H1 (cell line): Measurements from ENCODE around the gene C17orf50. TPM values are rescaled to one million over a fixed set of nuclear protein-coding genes. Genes with fewer than 3 reads are reported as not detected.

ENCODE experiments used
- CTCF ChIA-PET: fragments of 300-600 bp; sonication (Branson Sonifier 250); formaldehyde crosslinking; loops from one replicate; lab custom pipeline; 2021; ENCODE audit not compliant: partially characterized antibody; lab: Charles Lee
- POLR2A ChIA-PET: fragments of 300-600 bp; sonication (Branson Sonifier 250); formaldehyde crosslinking; loops from one replicate; lab custom pipeline; 2021; ENCODE audit warnings: inconsistent platforms; ENCODE audit not compliant: partially characterized antibody; lab: Charles Lee
- DNase-seq, 2 experiments: peaks; one replicate each; pipeline versions ENCODE4 v3.0.0 to v3.0.0-alpha.2; 2010 to 2022; ENCODE audit warnings: low spot score in 2 of 2, low read depth in 1 of 2, mixed read lengths in 1 of 2
- FAIRE-seq: peaks from 2 replicates; lab custom pipeline; 2011; peaks lifted over from hg19 to GRCh38; lab: Jason Lieb, UNC
- H2AFZ ChIP-seq: 2 replicates; pipeline ENCODE4 v1.8.1; 2012; ENCODE audit warnings: low read length, inconsistent platforms
- H2AK5ac ChIP-seq: 2 replicates; pipeline ENCODE4 v1.6.1; 2013; ENCODE audit warnings: low read depth, low read length
- H2BK120ac ChIP-seq: replicated peaks from 2 replicates; pipeline ENCODE3; 2013; ENCODE audit warnings: low read depth, low read length, inconsistent platforms
- H2BK12ac ChIP-seq: 2 replicates; pipeline ENCODE4 v1.6.1; 2013; ENCODE audit warnings: low read depth, low read length
- H2BK15ac ChIP-seq: 2 replicates; pipeline ENCODE4 v1.6.1; 2013; ENCODE audit warnings: low read length
- H2BK20ac ChIP-seq: 2 replicates; pipeline ENCODE4 v1.6.1; 2013; ENCODE audit warnings: low read length
- H2BK5ac ChIP-seq: 2 replicates; pipeline ENCODE4 v1.6.1; 2013; ENCODE audit warnings: low read depth, low read length
- H3K14ac ChIP-seq: 2 replicates; pipeline ENCODE4 v1.6.1; 2013; ENCODE audit warnings: inconsistent platforms; ENCODE audit not compliant: insufficient read length
- H3K18ac ChIP-seq: 2 replicates; pipeline ENCODE4 v1.6.1; 2013; ENCODE audit warnings: low read length; ENCODE audit errors: extremely low read depth
- H3K23ac ChIP-seq: 2 replicates; pipeline ENCODE4 v1.6.1; 2013; ENCODE audit warnings: inconsistent platforms; ENCODE audit not compliant: insufficient read length
- H3K23me2 ChIP-seq: 2 replicates; pipeline ENCODE4 v1.6.1; 2013; ENCODE audit warnings: low read depth, low read length
- H3K27ac ChIP-seq: 2 replicates; pipeline ENCODE4 v1.6.1; 2011; ENCODE audit warnings: low read depth, low read length, inconsistent platforms
- H3K27me3 ChIP-seq, 4 experiments: replicated peaks in 1 of 4; 1 replicate in 1 of 4; 2 replicates in 3 of 4; pipeline versions ENCODE4 v1.6.1 to v1.8.1; 2011 to 2013; ENCODE audit warnings: low read length in 3 of 4, mild to moderate bottlenecking in 3 of 4, inconsistent platforms in 2 of 4, mixed read lengths in 2 of 4, moderate library complexity in 1 of 4; ENCODE audit not compliant: control insufficient read depth in 3 of 4, insufficient read depth in 3 of 4; ENCODE audit errors: extremely low read depth in 1 of 4
- H3K36me3 ChIP-seq, 4 experiments: 2 replicates each; pipeline versions ENCODE4 v1.6.1 to v1.8.1; 2011 to 2013; ENCODE audit warnings: mild to moderate bottlenecking in 4 of 4, low read length in 3 of 4, moderate library complexity in 2 of 4, control low read depth in 1 of 4, inconsistent platforms in 1 of 4; ENCODE audit not compliant: insufficient read depth in 4 of 4, control insufficient read depth in 2 of 4
- H3K4ac ChIP-seq: replicated peaks from 2 replicates; pipeline ENCODE3; 2013; ENCODE audit warnings: low read length, low read depth, mixed read lengths, inconsistent platforms; ENCODE audit not compliant: insufficient read length
- H3K4me1 ChIP-seq, 4 experiments: replicated peaks in 1 of 4; 1 replicate in 1 of 4; 2 replicates in 3 of 4; pipeline versions ENCODE4 v1.6.1 to v1.8.1; 2011 to 2013; ENCODE audit warnings: low read length in 3 of 4, inconsistent platforms in 2 of 4, mixed read lengths in 1 of 4; ENCODE audit not compliant: insufficient read depth in 4 of 4, control insufficient read depth in 3 of 4
- H3K4me2 ChIP-seq, 2 experiments: 2 replicates each; pipeline versions ENCODE4 v1.6.1 to v1.8.1; 2011 to 2013; ENCODE audit warnings: low read depth in 2 of 2, low read length in 2 of 2, control low read depth in 1 of 2, inconsistent platforms in 1 of 2, mild to moderate bottlenecking in 1 of 2; ENCODE audit not compliant: insufficient read depth in 1 of 2
- H3K4me3 ChIP-seq, 4 experiments: fragments of 200-600, 300-600 bp in 1 of 4; sonication (generic), shearing (Covaris generic), sonication (Bioruptor Twin) in 1 of 4; 2 replicates each; pipeline versions ENCODE4 v1.5.1 to v1.8.1; 2011 to 2016; ENCODE audit warnings: low read length in 4 of 4, low read depth in 3 of 4, control low read depth in 2 of 4, inconsistent platforms in 2 of 4, mild to moderate bottlenecking in 2 of 4, mixed read lengths in 1 of 4, moderate library complexity in 1 of 4; ENCODE audit not compliant: insufficient read depth in 2 of 4; ENCODE audit errors: extremely low read depth in 1 of 4
- H3K56ac ChIP-seq: replicated peaks from 2 replicates; pipeline ENCODE3; 2013; ENCODE audit warnings: low read depth, mild to moderate bottlenecking, mixed read lengths, low read length, inconsistent platforms; ENCODE audit not compliant: insufficient read length
- H3K79me1 ChIP-seq: 2 replicates; pipeline ENCODE4 v1.6.1; 2013; ENCODE audit warnings: low read depth, low read length, control low read depth
- H3K79me2 ChIP-seq, 2 experiments: 2 replicates each; pipeline versions ENCODE4 v1.6.1 to v1.8.1; 2012 to 2013; ENCODE audit warnings: low read length in 2 of 2, mild to moderate bottlenecking in 2 of 2, inconsistent platforms in 1 of 2; ENCODE audit not compliant: insufficient read depth in 2 of 2, control insufficient read depth in 1 of 2
- H3K9ac ChIP-seq, 4 experiments: replicated peaks in 1 of 4; 1 replicate in 1 of 4; 2 replicates in 3 of 4; pipeline versions ENCODE4 v1.6.1 to v1.8.1; 2011 to 2013; ENCODE audit warnings: low read depth in 3 of 4, low read length in 3 of 4, control low read depth in 2 of 4, mild to moderate bottlenecking in 2 of 4, moderate library complexity in 2 of 4, inconsistent platforms in 1 of 4; ENCODE audit errors: extremely low read depth in 1 of 4
- H3K9me3 ChIP-seq, 2 experiments: 2 replicates each; pipeline versions ENCODE4 v1.6.1 to v1.8.1; 2012 to 2013; ENCODE audit warnings: mild to moderate bottlenecking in 2 of 2, moderate library complexity in 2 of 2, control low read depth in 1 of 2, inconsistent platforms in 1 of 2, low read depth in 1 of 2, low read length in 1 of 2, mixed read lengths in 1 of 2; ENCODE audit not compliant: insufficient read depth in 2 of 2
- H4K20me1 ChIP-seq, 2 experiments: replicated peaks in 1 of 2; 2 replicates each; pipeline versions ENCODE3 to v1.8.1; 2011 to 2013; ENCODE audit warnings: inconsistent platforms in 2 of 2, low read length in 2 of 2, mild to moderate bottlenecking in 1 of 2; ENCODE audit not compliant: insufficient read depth in 2 of 2, control insufficient read depth in 1 of 2
- H4K5ac ChIP-seq: 2 replicates; pipeline ENCODE4 v1.6.1; 2013; ENCODE audit warnings: low read length, low read depth, mixed read lengths, inconsistent platforms; ENCODE audit not compliant: insufficient read length
- H4K8ac ChIP-seq: 2 replicates; pipeline ENCODE4 v1.8.0; 2013; ENCODE audit warnings: mild to moderate bottlenecking, moderate library complexity, low read length, inconsistent platforms; ENCODE audit not compliant: insufficient read depth; ENCODE audit errors: extremely low read depth
- H4K91ac ChIP-seq: replicated peaks from 2 replicates; pipeline ENCODE3; 2013; ENCODE audit warnings: low read length, mixed read lengths, inconsistent platforms; ENCODE audit not compliant: insufficient read length
- CBX5 ChIP-seq: fragments of 300-800, 300-1000 bp; sonication (generic); IDR thresholded peaks from 2 replicates; pipeline ENCODE4 v1.7.1; 2016; ENCODE audit warnings: antibody characterized with exemption, low read length, low read depth
- CHD1 ChIP-seq: IDR thresholded peaks from 2 replicates; pipeline ENCODE4 v1.6.1; 2012; ENCODE audit warnings: low read depth, low read length, improper control_type of control experiment
- HDAC2 ChIP-seq, 2 experiments: fragments of 300-600 bp in 1 of 2; sonication (generic) in 1 of 2; IDR thresholded peaks; 2 replicates each; pipeline ENCODE4 v1.6.1; 2011 to 2012; ENCODE audit warnings: low read depth in 2 of 2, low read length in 2 of 2, mild to moderate bottlenecking in 2 of 2, moderate library complexity in 2 of 2, borderline replicate concordance in 1 of 2, inconsistent platforms in 1 of 2
- NRF1 ChIP-seq: IDR thresholded peaks from 2 replicates; pipeline ENCODE4 v1.6.1; 2011; ENCODE audit warnings: mild to moderate bottlenecking, low read depth, low read length, improper control_type of control experiment
- POLR2A ChIP-seq, 2 experiments: IDR thresholded peaks; 1 replicate in 1 of 2; 2 replicates in 1 of 2; pipeline ENCODE4 v1.6.1; 2011; ENCODE audit warnings: low read depth in 2 of 2, low read length in 2 of 2, mild to moderate bottlenecking in 2 of 2; ENCODE audit errors: control extremely low read depth in 1 of 2
- POLR2AphosphoS5 ChIP-seq: IDR thresholded peaks from 2 replicates; pipeline ENCODE4 v1.6.1; 2011; ENCODE audit warnings: low read depth, low read length
- SIX5 ChIP-seq: IDR thresholded peaks from 2 replicates; pipeline ENCODE4 v1.6.1; 2011; ENCODE audit warnings: mild to moderate bottlenecking, low read depth, low read length
- SP4 ChIP-seq: IDR thresholded peaks from 2 replicates; pipeline ENCODE4 v1.6.1; 2012; ENCODE audit warnings: low read length, inconsistent platforms
- YY1 ChIP-seq: IDR thresholded peaks from 2 replicates; pipeline ENCODE4 v1.6.1; 2011; ENCODE audit warnings: low read depth, mild to moderate bottlenecking, low read length
- ZNF274 ChIP-seq: IDR thresholded peaks from 2 replicates; pipeline ENCODE4 v1.7.0; 2012; ENCODE audit warnings: low read length, borderline replicate concordance; ENCODE audit errors: extremely low read depth
- WGBS, 2 experiments: shearing (Covaris generic) in 1 of 2; methylation state at CpG; one replicate each; pipeline versions ENCODE4 v1.1.6 to v1.1.7; 2013 to 2015; ENCODE audit warnings: low lambda C conversion rate in 2 of 2, mixed read lengths in 2 of 2, inconsistent platforms in 1 of 2, low coverage in 1 of 2, missing lambda C conversion rate in 1 of 2; ENCODE audit not compliant: insufficient replicate concordance in 2 of 2, insufficient coverage in 1 of 2, insufficient read length in 1 of 2; ENCODE audit errors: extremely low coverage in 1 of 2, missing lambda C conversion rate in 1 of 2; 5-methylcytosine and 5-hydroxymethylcytosine counted together
- long read RNA-seq, 2 experiments: library from RNA in 1 of 2; library from capped mRNA in 1 of 2; stranded (forward); transcript quantifications; one replicate each; pipeline ENCODE4 v2.0.0, GENCODE V29; 2021; ENCODE audit warnings: inconsistent platforms in 1 of 2
- polyA minus RNA-seq, 3 experiments: library from RNA; depleted of rRNA, polyadenylated mRNA; stranded (reverse); fragments of >200 nt; gene quantifications; 1 replicate in 2 of 3; 2 replicates in 1 of 3; pipeline ENCODE4 v1.2.3, GENCODE V29; 2011
- polyA plus RNA-seq, 7 experiments: library from polyadenylated mRNA; depleted of rRNA in 3 of 7; stranded (reverse) in 5 of 7; unstranded in 2 of 7; fragments of >200 nt in 5 of 7; fragments of 200-250 nt in 2 of 7; gene quantifications; 1 replicate in 5 of 7; 2 replicates in 1 of 7; 4 replicates in 1 of 7; pipeline versions ENCODE4 v1.2.1 to v1.2.3, GENCODE V29; 2011 to 2013; ENCODE audit warnings: missing spikeins in 2 of 7, mixed read lengths in 2 of 7
- total RNA-seq: library from RNA; stranded (reverse); fragmentation: NEBNext Ultra II Directional; extraction: Animal tissue kit (Norgen Biotek cat#: 25700); gene quantifications from 2 replicates; pipeline ENCODE4 v1.2.1, GENCODE V29; 2021

Gene C17orf50
- total RNA-seq, result not detected in 2 replicates
- 0.08 and 0.12 TPM in 2 replicates for polyA plus RNA-seq (2011; rRNA removed)
- not detected for polyA plus RNA-seq (2011; cell fraction: cytosol; rRNA removed)
- 0.26 TPM for polyA plus RNA-seq (2011; cell fraction: nucleus; rRNA removed)
- not detected in 4 replicates for polyA plus RNA-seq (2012, experiment 1 of 2)
- not detected for polyA plus RNA-seq (2012, experiment 2 of 2)
- 0.06 TPM for polyA plus RNA-seq (2013, experiment 1 of 2)
- 0.06 TPM for polyA plus RNA-seq (2013, experiment 2 of 2)
- polyA minus RNA-seq (2011; rRNA and poly(A)+ RNA removed), result not detected in 2 replicates
- polyA minus RNA-seq (2011; cell fraction: cytosol; rRNA and poly(A)+ RNA removed), result not detected
- 0.70 TPM for polyA minus RNA-seq (2011; cell fraction: nucleus; rRNA and poly(A)+ RNA removed)
- long read RNA-seq, experiment 1, result 0 reads
- long read RNA-seq, experiment 2, result 0 reads

DNA sequence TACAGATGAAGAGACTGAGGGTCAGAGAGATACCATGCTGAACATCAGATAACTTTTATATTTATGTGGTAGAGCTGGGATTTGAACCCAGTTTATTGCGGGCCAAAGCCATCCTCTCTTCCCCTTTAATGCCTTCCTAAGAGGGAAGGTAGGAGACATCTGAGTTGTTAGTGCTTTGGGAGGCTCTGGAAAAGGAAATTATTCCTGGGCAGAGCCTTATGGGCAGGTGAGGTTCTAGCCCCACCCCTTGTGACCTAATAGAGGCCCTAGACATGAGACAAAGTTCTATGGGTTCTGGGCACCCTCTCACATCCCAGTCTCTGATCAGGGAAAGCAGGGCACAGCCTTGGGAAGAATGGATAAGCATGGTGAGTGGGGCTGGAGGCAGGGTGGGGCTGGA, at the start of gene C17orf50:
C17orf50 (plus strand) TSS at position 301 of the 400 bp plus-strand sequence; CDS start at position 356, 55 bp downstream.
- no peak within 1 kb of the TSS for H2AFZ ChIP-seq
- FAIRE-seq (no peak), DNase-seq (no peak)
- H2BK12ac ChIP-seq, result no peak within 1 kb of the TSS
- H3K4me2 ChIP-seq, result no peak within 1 kb of the TSS
- CTCF ChIA-PET, result interaction anchor here (1.1 to 13.0 kb wide), 4 partner anchors 10 to 45 kb away, joined by 5 to 179 read pairs (median 48); partner anchors contain the start of genes GAS2L2 and MMP28
- H4K91ac ChIP-seq, result no peak within 1 kb of the TSS
- POLR2A ChIA-PET, result interaction anchor here (1.6 kb wide), 1 partner anchor 48 kb away, joined by 7 read pairs; the partner anchor contains the start of gene TAF15
- no peak within 1 kb of the TSS for H2BK5ac ChIP-seq
- H3K79me1 ChIP-seq, result no peaks in the 10 kb centered on the region
- H2BK15ac ChIP-seq, result no peak within 1 kb of the TSS
- no peaks in the 10 kb centered on the region; a peak in 1 of 4 replicates for H3K9me3 ChIP-seq
- H3K4me3 ChIP-seq, result no peak within 1 kb of the TSS
- no peak within 1 kb of the TSS for H2AK5ac ChIP-seq
- H3K56ac ChIP-seq, result no peak within 1 kb of the TSS
- H3K4me1 ChIP-seq, result peaks cover 0 to 7% (median 3%) of the 10 kb centered on the region in 4 experiments; a peak in 5 of 7 replicates
- no peak within 1 kb of the TSS for H3K27ac ChIP-seq
- H4K20me1 ChIP-seq, result no peaks in the 10 kb centered on the region
- no peak within 1 kb of the TSS for H4K8ac ChIP-seq
- H2BK120ac ChIP-seq, result no peak within 1 kb of the TSS
- H3K4ac ChIP-seq, result no peak within 1 kb of the TSS
- H3K79me2 ChIP-seq, result no peaks in the 10 kb centered on the region
- H3K9ac ChIP-seq, result no peak within 1 kb of the TSS
- 78% methylated on average over 1 of the region's 1 CpG; no CpG with 5 or more reads in 1 of the 2 experiments for WGBS, 2 experiments
- no peak within 1 kb of the TSS for H2BK20ac ChIP-seq
- no peak within 1 kb of the TSS for H4K5ac ChIP-seq
- peaks cover 0 to 3% (median 2%) of the 10 kb centered on the region in 4 experiments; a peak in 3 of 7 replicates for H3K27me3 ChIP-seq
- H3K36me3 ChIP-seq, result no peaks in the 10 kb centered on the region
- no peak within 1 kb of the TSS for H3K18ac ChIP-seq
- no peak within 1 kb of the TSS for H3K14ac ChIP-seq
- H3K23ac ChIP-seq, result no peak within 1 kb of the TSS
- H3K23me2 ChIP-seq, result no peaks in the 10 kb centered on the region
- TF ChIP-seq SP4, result no peak
- no peak for TF ChIP-seq HDAC2 (IDR thresholded peaks at IDR 0.05; ENCODE audit: borderline replicate concordance in 1 of 2, low read depth in 2 of 2, low read length in 2 of 2)
- TF ChIP-seq NRF1, result no peak
- no peak for TF ChIP-seq CBX5
- TF ChIP-seq YY1, result no peak
- TF ChIP-seq ZNF274, result no peak
- no peak for TF ChIP-seq CHD1
- TF ChIP-seq SIX5, result no peak
- no peak for TF ChIP-seq POLR2A (IDR thresholded peaks at IDR 0.05; ENCODE audit: control extremely low read depth in 1 of 2, low read depth in 2 of 2, low read length in 2 of 2)
- TF ChIP-seq POLR2AphosphoS5, result no peak
